Sigmoid colon (tissue), 7 donors: Measurements from ENCODE around the gene LRRK2. TPM values are rescaled to one million over a fixed set of nuclear protein-coding genes. Genes with fewer than 3 reads are reported as not detected.

Source experiments
- DNase-seq: peaks from one replicate; pipeline ENCODE4 v3.0.0-alpha.2; 2019
- H3K27ac ChIP-seq, 4 donors: fragments of 200-600 bp; sonication (generic); one replicate each; pipeline ENCODE4 v1.5.1; 2016 to 2019; ENCODE audit warnings: mild to moderate bottlenecking in 1 of 4
- H3K27me3 ChIP-seq, 3 donors: fragments of 200-600 bp; sonication (generic); one replicate each; pipeline ENCODE4 v1.5.1; 2019; ENCODE audit warnings: mild to moderate bottlenecking in 1 of 3
- H3K36me3 ChIP-seq, 4 donors: fragments of 200-600 bp; sonication (generic); one replicate each; pipeline ENCODE4 v1.5.1; 2016 to 2019
- H3K4me1 ChIP-seq, 4 donors: fragments of 200-600 bp; sonication (generic); one replicate each; pipeline ENCODE4 v1.5.1; 2017 to 2019
- H3K4me3 ChIP-seq, 4 donors: fragments of 200-600 bp; sonication (generic); one replicate each; pipeline ENCODE4 v1.5.1; 2017 to 2019; ENCODE audit warnings: mild to moderate bottlenecking in 2 of 4, moderate library complexity in 1 of 4
- H3K9me3 ChIP-seq, 4 donors: fragments of 200-600 bp in 3 of 4; sonication (generic) in 3 of 4; one replicate each; pipeline versions ENCODE4 v1.5.1 to v1.6.1; 2013 to 2019
- EP300 ChIP-seq, 4 donors: sonication (generic); formaldehyde crosslinking; IDR thresholded peaks; one replicate each; pipeline ENCODE4 v1.6.1; 2017; ENCODE audit warnings: antibody characterized with exemption in 4 of 4
- POLR2A ChIP-seq, 2 donors: fragments of 450-650 bp; IDR thresholded peaks; one replicate each; pipeline ENCODE4 v1.6.1; 2016; ENCODE audit warnings: antibody characterized with exemption in 2 of 2, mild to moderate bottlenecking in 2 of 2, moderate library complexity in 2 of 2
- POLR2AphosphoS5 ChIP-seq, 4 donors: sonication (generic); formaldehyde crosslinking; IDR thresholded peaks; one replicate each; pipeline ENCODE4 v1.6.1; 2017; ENCODE audit warnings: antibody characterized with exemption in 4 of 4
- WGBS, 2 donors: extraction: QIAGEN DNeasy Blood & Tissue Kit; methylation state at CpG; one replicate each; pipeline ENCODE4 v1.1.7; 2013; 5-methylcytosine and 5-hydroxymethylcytosine counted together
- intact Hi-C: fragments of 100-400 bp; cut with DNase I; formaldehyde crosslinking; loops from one replicate; pipeline ENCODE4 v1.15.1; 2023
- polyA plus RNA-seq, 3 donors: library from polyadenylated mRNA; stranded (reverse); fragments of 200-250 nt; gene quantifications; one replicate each; pipeline ENCODE4 v1.2.3, GENCODE V29; 2013
- total RNA-seq, 4 donors: library from RNA; depleted of rRNA; stranded (reverse); fragments of >200 nt; gene quantifications; one replicate each; pipeline ENCODE4 v1.1.0, GENCODE V29; 2016
- TF ChIP-seq, protein P1 (sequence below), 4 experiments: fragments of 450-650 bp in 3 of 4; fragments of 200-600 bp in 1 of 4; IDR thresholded peaks; one replicate each; pipeline ENCODE4 v1.5.1; 2016 to 2019; ENCODE audit warnings: antibody characterized with exemption in 4 of 4, mild to moderate bottlenecking in 3 of 4, moderate library complexity in 2 of 4
- donor health status: healthy with polysubstance abuse.
- donor health status: Bipolar disorder and iron deficiency.
- donor health status: healthy.

The LRRK2 gene
- total and polyA plus RNA-seq, 7 donors, result 0.92 to 29.9 (median 18.7) TPM

DNA sequence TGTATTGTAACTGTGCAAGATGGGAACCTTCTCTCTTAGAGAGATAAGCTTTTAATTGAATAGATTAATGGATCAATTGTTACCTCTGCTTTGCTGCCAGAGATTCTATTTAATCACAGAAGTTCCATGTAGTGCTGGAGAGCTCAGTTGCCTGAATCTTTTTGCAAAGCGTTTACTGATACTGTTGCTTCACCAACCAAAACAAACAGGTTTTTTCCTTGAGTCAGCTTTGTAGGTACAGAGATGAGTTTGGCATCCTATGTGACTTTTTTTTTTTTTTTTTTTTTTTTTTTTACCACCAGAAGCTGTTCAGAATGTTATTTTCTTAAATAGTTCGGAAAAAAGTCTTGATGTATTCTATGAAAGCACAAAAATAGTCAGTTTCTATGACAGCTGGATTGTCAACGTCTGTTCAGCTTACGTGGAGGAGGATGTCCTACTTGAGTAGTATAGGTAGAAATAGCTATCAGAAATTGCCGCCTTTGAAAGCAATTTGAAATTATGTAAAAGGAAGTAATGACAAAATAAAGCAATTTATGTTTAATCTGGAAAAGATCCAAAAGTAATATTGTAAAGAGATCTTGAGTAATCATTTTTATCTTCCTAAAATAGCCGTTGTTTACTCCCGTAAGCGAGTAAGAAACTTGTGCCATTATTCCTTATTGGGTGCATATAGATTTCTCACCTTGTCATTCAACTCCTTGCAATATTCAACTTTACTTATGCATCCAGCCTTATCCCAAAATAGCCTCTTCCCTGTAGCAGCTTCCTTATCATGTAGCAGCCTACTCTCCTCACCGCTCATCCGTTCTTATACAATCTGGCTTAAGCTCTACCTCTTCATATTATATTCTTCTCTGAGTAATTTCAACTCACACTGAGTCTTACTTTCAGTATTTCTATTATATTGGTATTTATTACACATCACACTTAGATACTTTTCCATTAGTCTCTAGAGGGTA lies 5.2 kb downstream of the LRRK2 start:
- no peak for DNase-seq
- Histone ChIP-seq H3K27me3 (no peaks in the 10 kb centered on the region), H3K4me3 (no peak overlapping the region), H3K9me3 (no peaks in the 10 kb centered on the region), H3K36me3 (peaks cover 0 to 24% (median 2%) of the 10 kb centered on the region in 4 donors), H3K27ac (no peak overlapping the region), H3K4me1 (peaks cover 0 to 29% (median 16%) of the 10 kb centered on the region in 4 donors)
- 34 to 71% methylated on average over 10 of the region's 10 CpGs for WGBS, 2 donors
- TF ChIP-seq POLR2A (IDR thresholded peaks at IDR 0.05), result no peak
- no peak for TF ChIP-seq POLR2AphosphoS5 (IDR thresholded peaks at IDR 0.05)
- no peak for TF ChIP-seq EP300 (IDR thresholded peaks at IDR 0.05)
- TF ChIP-seq, protein P1, sequence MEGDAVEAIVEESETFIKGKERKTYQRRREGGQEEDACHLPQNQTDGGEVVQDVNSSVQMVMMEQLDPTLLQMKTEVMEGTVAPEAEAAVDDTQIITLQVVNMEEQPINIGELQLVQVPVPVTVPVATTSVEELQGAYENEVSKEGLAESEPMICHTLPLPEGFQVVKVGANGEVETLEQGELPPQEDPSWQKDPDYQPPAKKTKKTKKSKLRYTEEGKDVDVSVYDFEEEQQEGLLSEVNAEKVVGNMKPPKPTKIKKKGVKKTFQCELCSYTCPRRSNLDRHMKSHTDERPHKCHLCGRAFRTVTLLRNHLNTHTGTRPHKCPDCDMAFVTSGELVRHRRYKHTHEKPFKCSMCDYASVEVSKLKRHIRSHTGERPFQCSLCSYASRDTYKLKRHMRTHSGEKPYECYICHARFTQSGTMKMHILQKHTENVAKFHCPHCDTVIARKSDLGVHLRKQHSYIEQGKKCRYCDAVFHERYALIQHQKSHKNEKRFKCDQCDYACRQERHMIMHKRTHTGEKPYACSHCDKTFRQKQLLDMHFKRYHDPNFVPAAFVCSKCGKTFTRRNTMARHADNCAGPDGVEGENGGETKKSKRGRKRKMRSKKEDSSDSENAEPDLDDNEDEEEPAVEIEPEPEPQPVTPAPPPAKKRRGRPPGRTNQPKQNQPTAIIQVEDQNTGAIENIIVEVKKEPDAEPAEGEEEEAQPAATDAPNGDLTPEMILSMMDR (IDR thresholded peaks at IDR 0.05), result no peak
- intact Hi-C loops, result loop anchor here (10.0 kb wide), 2 partner anchors 465 to 785 kb away; partner anchors contain the start of gene KIF21A

DNA sequence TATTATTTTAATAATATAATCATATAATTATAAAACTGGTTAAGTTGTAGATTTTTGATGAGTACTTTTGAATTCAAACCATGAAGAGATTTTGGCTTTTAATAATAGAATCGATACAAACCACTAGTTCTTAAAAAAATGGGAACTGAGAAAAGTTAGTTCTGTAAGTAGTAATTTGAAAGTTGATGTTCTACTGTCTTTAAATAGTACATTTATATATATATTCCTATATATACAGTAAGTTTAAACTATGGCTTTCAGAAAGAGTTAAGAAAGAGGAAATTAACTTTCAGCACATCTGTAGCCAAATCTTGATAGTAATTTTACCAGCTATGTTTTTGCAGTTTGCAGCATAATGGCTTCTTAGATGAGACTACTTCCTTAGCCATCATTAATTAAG lies 7.8 kb downstream of the LRRK2 start:
- Histone ChIP-seq H3K27me3 (no peaks in the 10 kb centered on the region), H3K9me3 (no peaks in the 10 kb centered on the region), H3K27ac (no peak overlapping the region), H3K4me1 (peaks cover 0 to 10% (median 0%) of the 10 kb centered on the region in 4 donors), H3K4me3 (no peak overlapping the region), H3K36me3 (peaks cover 0 to 45% (median 2%) of the 10 kb centered on the region in 4 donors)
- WGBS, 2 donors, result 59 to 89% methylated on average over 1 of the region's 1 CpG
- no peak for DNase-seq
- intact Hi-C loops, result no loop called here
- TF ChIP-seq POLR2AphosphoS5 (IDR thresholded peaks at IDR 0.05) (no peak), EP300 (IDR thresholded peaks at IDR 0.05) (no peak), POLR2A (IDR thresholded peaks at IDR 0.05) (no peak)
- TF ChIP-seq, protein P1 (IDR thresholded peaks at IDR 0.05), result no peak

DNA sequence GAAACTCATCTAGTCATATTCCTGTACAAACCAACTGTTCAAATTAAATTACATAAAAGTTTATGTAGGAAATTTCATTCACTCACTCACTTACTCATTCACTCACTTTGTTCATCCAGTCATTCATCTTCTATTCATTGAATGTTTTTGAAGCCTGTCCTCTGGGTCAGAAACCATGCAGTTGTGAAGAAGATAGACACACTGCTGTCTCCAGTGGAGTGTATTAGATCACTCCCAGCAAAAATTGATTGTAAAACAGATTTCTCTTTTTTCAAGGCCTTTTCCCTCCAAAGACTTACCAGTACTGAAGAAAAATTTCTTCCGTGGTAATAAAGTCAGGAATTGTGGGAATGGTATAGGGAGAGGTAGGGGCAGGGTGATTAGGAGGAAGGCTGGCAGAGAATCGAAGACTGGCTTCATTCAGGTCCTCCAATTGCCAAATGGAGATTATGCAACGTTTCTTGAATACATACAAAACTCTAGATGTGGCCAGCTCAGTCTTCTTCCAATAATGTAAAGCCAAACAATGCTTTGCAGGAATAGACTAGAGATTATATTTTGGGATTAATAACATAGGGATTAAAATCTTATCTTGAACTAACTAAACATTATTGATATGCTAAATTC lies 9.1 kb downstream of the LRRK2 start:
- Histone ChIP-seq H3K36me3 (peaks cover 0 to 46% (median 4%) of the 10 kb centered on the region in 4 donors), H3K27ac (no peak overlapping the region), H3K4me3 (no peak overlapping the region), H3K4me1 (peaks cover 0 to 1% (median 0%) of the 10 kb centered on the region in 4 donors), H3K27me3 (no peaks in the 10 kb centered on the region), H3K9me3 (no peaks in the 10 kb centered on the region)
- 80 to 92% methylated on average over 3 of the region's 3 CpGs for WGBS, 2 donors
- intact Hi-C loops, result no loop called here
- DNase-seq, result no peak
- TF ChIP-seq EP300 (IDR thresholded peaks at IDR 0.05) (no peak), POLR2AphosphoS5 (IDR thresholded peaks at IDR 0.05) (no peak)

DNA sequence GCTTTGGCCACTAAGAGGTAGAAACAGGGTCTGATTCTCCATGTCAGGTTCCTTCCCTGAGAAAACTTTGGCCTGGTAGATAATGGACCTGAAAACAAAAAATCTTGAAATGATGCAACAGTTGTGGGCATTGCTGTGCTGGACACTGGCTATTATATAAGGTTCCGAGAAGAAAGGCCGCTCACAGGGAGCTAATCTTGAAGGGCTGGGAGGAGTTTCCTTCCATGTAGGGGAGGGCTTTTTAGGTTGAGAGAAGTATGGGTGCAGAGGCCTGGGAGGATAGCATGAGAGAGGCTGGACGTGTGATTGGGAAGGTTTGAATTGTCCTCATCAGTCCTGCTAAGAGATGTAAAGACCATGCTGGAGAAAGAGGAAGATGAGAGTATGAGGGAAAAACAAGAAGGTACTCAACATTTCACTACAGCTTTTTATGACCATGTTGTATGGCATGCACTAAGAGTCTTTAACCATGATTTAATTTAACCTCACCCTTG lies 11.6 kb downstream of the LRRK2 start:
- Histone ChIP-seq H3K4me1 (no peaks in the 10 kb centered on the region), H3K36me3 (peaks cover 0 to 65% (median 4%) of the 10 kb centered on the region in 4 donors), H3K4me3 (no peak overlapping the region), H3K27me3 (no peaks in the 10 kb centered on the region), H3K27ac (no peak overlapping the region), H3K9me3 (no peaks in the 10 kb centered on the region)
- no peak for DNase-seq
- intact Hi-C loops, result no loop called here
- TF ChIP-seq, protein P1 (IDR thresholded peaks at IDR 0.05), result no peak
- TF ChIP-seq POLR2AphosphoS5 (IDR thresholded peaks at IDR 0.05) (no peak), POLR2A (IDR thresholded peaks at IDR 0.05) (no peak), EP300 (IDR thresholded peaks at IDR 0.05) (no peak)
- 92 to 94% methylated on average over 3 of the region's 3 CpGs for WGBS, 2 donors
